OCI-LY7 (cell line): ENCODE measurements around the gene MYRIP. TPM values are rescaled to one million over a fixed set of nuclear protein-coding genes. Genes with fewer than 3 reads are reported as not detected.

Experiments
- BruUV-seq: library from RNA; stranded (reverse); fragments of 400-500 nt; replicated peaks from 2 replicates; lab custom pipeline; 2021; lab: Mats Ljungman, UMichigan
- CTCF ChIA-PET: fragments of 300-600 bp; sonication (Branson Sonifier 250); formaldehyde crosslinking; loops from one replicate; lab custom pipeline; 2022; ENCODE audit warnings: antibody characterized with exemption; ENCODE audit not compliant: unreplicated experiment; lab: Charles Lee
- POLR2A ChIA-PET: fragments of 300-600 bp; sonication (Branson Sonifier 250); formaldehyde crosslinking; loops from one replicate; lab custom pipeline; 2022; ENCODE audit warnings: antibody characterized with exemption; lab: Charles Lee
- DNase-seq: peaks from one replicate; pipeline ENCODE4 v3.0.0-alpha.2; 2015; ENCODE audit warnings: low spot score
- H2AFZ ChIP-seq: fragments of 200-600 bp; sonication (generic), shearing (Covaris generic); 2 replicates; pipeline ENCODE4 v1.6.1; 2014; ENCODE audit warnings: mild to moderate bottlenecking, antibody characterized with exemption, low read length, moderate library complexity
- H3K27ac ChIP-seq: fragments of 200-600 bp; sonication (generic); 2 replicates; pipeline ENCODE4 v1.5.1; 2014; ENCODE audit warnings: mixed run types, low read depth, mild to moderate bottlenecking, moderate library complexity, low read length, inconsistent platforms; ENCODE audit not compliant: poor library complexity, severe bottlenecking
- H3K36me3 ChIP-seq: fragments of 200-600 bp; sonication (generic); 2 replicates; pipeline ENCODE4 v1.6.1; 2014; ENCODE audit warnings: mild to moderate bottlenecking, antibody characterized with exemption, low read length, moderate library complexity, mixed read lengths; ENCODE audit not compliant: insufficient read depth
- H3K4me1 ChIP-seq: fragments of 200-600 bp; sonication (generic); 2 replicates; pipeline ENCODE4 v1.5.1; 2014; ENCODE audit warnings: mild to moderate bottlenecking, low read length; ENCODE audit not compliant: insufficient read depth, poor library complexity, severe bottlenecking
- H3K4me2 ChIP-seq: fragments of 200-600 bp; sonication (generic); 2 replicates; pipeline ENCODE4 v1.6.1; 2014; ENCODE audit warnings: mild to moderate bottlenecking, low read length
- H3K4me3 ChIP-seq: fragments of 200-600 bp; sonication (generic); 2 replicates; pipeline ENCODE4 v1.5.1; 2014; ENCODE audit warnings: mild to moderate bottlenecking, low read depth, low read length; ENCODE audit not compliant: poor library complexity, severe bottlenecking
- H3K79me2 ChIP-seq: fragments of 200-600 bp; sonication (generic); 2 replicates; pipeline ENCODE4 v1.6.1; 2016; ENCODE audit warnings: low read depth, mild to moderate bottlenecking, low read length, moderate library complexity, mixed read lengths; ENCODE audit not compliant: insufficient read depth
- H3K9me2 ChIP-seq: fragments of 200-600 bp; sonication (generic); 2 replicates; pipeline ENCODE4 v1.6.1; 2016; ENCODE audit warnings: mild to moderate bottlenecking, low read length, mixed read lengths; ENCODE audit not compliant: insufficient read depth
- H3K9me3 ChIP-seq: fragments of 200-600 bp; sonication (generic); 2 replicates; pipeline ENCODE4 v1.6.1; 2014; ENCODE audit warnings: mild to moderate bottlenecking, mixed run types, low read length, mixed read lengths
- H4K20me1 ChIP-seq: fragments of 200-600 bp; sonication (generic); 2 replicates; pipeline ENCODE4 v1.6.1; 2014; ENCODE audit warnings: mild to moderate bottlenecking, antibody characterized with exemption, low read length, moderate library complexity, mixed read lengths; ENCODE audit not compliant: insufficient read depth
- EZH2phosphoT487 ChIP-seq: fragments of 200-600 bp; sonication (generic); IDR thresholded peaks from 2 replicates; pipeline ENCODE4 v1.6.1; 2018; ENCODE audit warnings: low read depth, borderline replicate concordance, mild to moderate bottlenecking, mixed run types, antibody characterized with exemption, low read length, moderate library complexity, mixed read lengths
- intact Hi-C: fragments of 100-400 bp; cut with micrococcal nuclease; formaldehyde crosslinking; loops from one replicate; pipeline ENCODE4 v1.10.0; 2022; ENCODE audit not compliant: unreplicated experiment
- total RNA-seq, 2 experiments: library from RNA; depleted of rRNA in 1 of 2; stranded (reverse); fragments of >200 nt in 1 of 2; shearing (Covaris generic) in 1 of 2; gene quantifications; 2 replicates each; pipeline ENCODE4 v1.2.3, GENCODE V29; 2014 to 2022
- TF ChIP-seq, protein P1 (sequence below): fragments of 200-600 bp; sonication (generic); conservative IDR thresholded peaks from 2 replicates; pipeline ENCODE4 v1.5.1; 2014; ENCODE audit warnings: mild to moderate bottlenecking, antibody characterized with exemption, low read length, moderate library complexity, mixed read lengths

The MYRIP gene
- total RNA-seq, 2 experiments from 2014 or later = not detected

DNA sequence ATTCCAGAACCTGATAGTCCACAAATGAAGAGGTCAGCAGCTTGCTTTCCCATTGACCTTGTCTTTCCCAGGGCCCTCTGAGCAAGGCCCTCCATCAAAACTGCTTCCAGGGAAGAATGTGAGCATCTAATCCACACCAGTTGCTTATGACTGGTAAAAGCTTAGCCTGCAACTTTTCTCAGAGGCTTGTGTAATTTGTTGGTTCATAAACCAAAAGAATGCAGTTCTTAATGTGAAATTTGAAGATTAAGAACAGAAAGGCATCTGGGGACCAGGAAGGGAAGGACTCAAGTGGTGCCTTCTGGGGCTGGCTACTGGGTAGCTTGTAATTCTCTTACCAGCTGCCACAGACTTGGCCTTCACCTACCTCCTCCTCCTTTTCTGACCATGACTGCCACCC, 439.2 kb downstream of the MYRIP start:
- BruUV-seq = no TSS peak
- Histone ChIP-seq H3K4me2 (no peak overlapping the region), H2AFZ (no peak overlapping the region), H3K36me3 (no peaks in the 10 kb centered on the region), H3K4me3 (no peak overlapping the region), H3K4me1 (no peaks in the 10 kb centered on the region), H3K9me3 (no peaks in the 10 kb centered on the region), H4K20me1 (no peaks in the 10 kb centered on the region), H3K9me2 (no peaks in the 10 kb centered on the region), H3K27ac (no peak overlapping the region), H3K79me2 (no peaks in the 10 kb centered on the region)
- intact Hi-C loops = no loop called here
- ChIA-PET POLR2A (no interaction called here), CTCF (no interaction called here)
- TF ChIP-seq EZH2phosphoT487 = no peak
- TF ChIP-seq, protein P1, sequence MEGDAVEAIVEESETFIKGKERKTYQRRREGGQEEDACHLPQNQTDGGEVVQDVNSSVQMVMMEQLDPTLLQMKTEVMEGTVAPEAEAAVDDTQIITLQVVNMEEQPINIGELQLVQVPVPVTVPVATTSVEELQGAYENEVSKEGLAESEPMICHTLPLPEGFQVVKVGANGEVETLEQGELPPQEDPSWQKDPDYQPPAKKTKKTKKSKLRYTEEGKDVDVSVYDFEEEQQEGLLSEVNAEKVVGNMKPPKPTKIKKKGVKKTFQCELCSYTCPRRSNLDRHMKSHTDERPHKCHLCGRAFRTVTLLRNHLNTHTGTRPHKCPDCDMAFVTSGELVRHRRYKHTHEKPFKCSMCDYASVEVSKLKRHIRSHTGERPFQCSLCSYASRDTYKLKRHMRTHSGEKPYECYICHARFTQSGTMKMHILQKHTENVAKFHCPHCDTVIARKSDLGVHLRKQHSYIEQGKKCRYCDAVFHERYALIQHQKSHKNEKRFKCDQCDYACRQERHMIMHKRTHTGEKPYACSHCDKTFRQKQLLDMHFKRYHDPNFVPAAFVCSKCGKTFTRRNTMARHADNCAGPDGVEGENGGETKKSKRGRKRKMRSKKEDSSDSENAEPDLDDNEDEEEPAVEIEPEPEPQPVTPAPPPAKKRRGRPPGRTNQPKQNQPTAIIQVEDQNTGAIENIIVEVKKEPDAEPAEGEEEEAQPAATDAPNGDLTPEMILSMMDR = no peak
- no peak for DNase-seq

DNA sequence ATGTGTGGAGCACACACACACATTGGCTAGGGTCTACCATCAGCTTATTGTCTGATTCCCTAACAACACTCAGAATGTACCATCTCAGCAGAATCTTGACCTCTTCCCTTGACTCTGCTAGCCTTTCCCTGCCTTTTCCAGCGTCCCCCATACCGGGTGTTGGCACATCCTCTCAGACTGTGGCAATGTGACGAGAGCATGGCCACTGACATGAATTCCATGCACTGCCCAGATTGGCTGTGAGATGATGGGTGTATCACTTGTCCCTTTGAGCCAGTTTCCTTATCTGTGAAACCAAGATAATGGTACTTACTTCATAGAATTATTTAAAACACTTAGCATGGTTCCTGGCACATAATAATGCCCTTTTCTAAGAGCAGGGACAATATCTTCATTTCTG, 439.8 kb downstream of the MYRIP start:
- ChIA-PET POLR2A (no interaction called here), CTCF (no interaction called here)
- H4K20me1 ChIP-seq = no peaks in the 10 kb centered on the region
- H3K4me1 ChIP-seq = no peaks in the 10 kb centered on the region
- H3K4me2 ChIP-seq = no peak overlapping the region
- H3K9me3 ChIP-seq = no peaks in the 10 kb centered on the region
- no peaks in the 10 kb centered on the region for H3K79me2 ChIP-seq
- BruUV-seq = no TSS peak
- H3K27ac ChIP-seq = no peak overlapping the region
- H3K4me3 ChIP-seq = no peak overlapping the region
- no peak for TF ChIP-seq EZH2phosphoT487
- TF ChIP-seq, protein P1 = no peak
- H3K9me2 ChIP-seq = no peaks in the 10 kb centered on the region
- no peaks in the 10 kb centered on the region for H3K36me3 ChIP-seq
- no peak for DNase-seq
- intact Hi-C loops = no loop called here
- H2AFZ ChIP-seq = no peak overlapping the region

DNA sequence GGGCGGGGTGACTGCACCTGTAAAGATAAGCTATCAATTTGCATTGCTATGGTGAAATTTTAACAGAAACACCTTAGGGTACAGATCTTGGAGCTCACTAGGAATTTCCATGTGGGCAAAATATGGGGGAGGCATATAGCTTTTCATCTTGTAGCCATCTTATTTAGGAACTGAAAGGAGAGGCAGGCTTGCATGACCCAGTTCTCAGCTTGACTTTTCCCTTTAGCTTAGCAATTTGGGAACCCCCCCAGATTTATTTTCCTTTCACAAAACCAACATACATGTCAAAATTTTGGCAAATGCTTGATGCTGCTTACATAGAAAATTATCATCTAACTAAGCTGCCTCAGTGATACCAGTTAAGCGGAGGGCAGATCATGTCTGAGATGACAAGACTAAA, 445.1 kb downstream of the MYRIP start:
- H3K4me1 ChIP-seq = no peaks in the 10 kb centered on the region
- H3K36me3 ChIP-seq = no peaks in the 10 kb centered on the region
- ChIA-PET POLR2A (no interaction called here), CTCF (no interaction called here)
- no peak overlapping the region for H3K4me3 ChIP-seq
- BruUV-seq = no TSS peak
- no peak overlapping the region for H3K27ac ChIP-seq
- H3K4me2 ChIP-seq = no peak overlapping the region
- no peak for DNase-seq
- no peak for TF ChIP-seq EZH2phosphoT487
- TF ChIP-seq, protein P1 = no peak
- intact Hi-C loops = no loop called here
- H2AFZ ChIP-seq = no peak overlapping the region
- no peaks in the 10 kb centered on the region for H4K20me1 ChIP-seq
- no peaks in the 10 kb centered on the region for H3K9me3 ChIP-seq
- no peaks in the 10 kb centered on the region for H3K79me2 ChIP-seq
- H3K9me2 ChIP-seq = no peaks in the 10 kb centered on the region
